ENCODE measurements around the gene EPHA5. TPM values are rescaled to one million over a fixed set of nuclear protein-coding genes. Genes with fewer than 3 reads are reported as not detected.

The EPHA5 gene
- total RNA-seq, 1 experiment from 2014 or later: 2.0 TPM

DNA sequence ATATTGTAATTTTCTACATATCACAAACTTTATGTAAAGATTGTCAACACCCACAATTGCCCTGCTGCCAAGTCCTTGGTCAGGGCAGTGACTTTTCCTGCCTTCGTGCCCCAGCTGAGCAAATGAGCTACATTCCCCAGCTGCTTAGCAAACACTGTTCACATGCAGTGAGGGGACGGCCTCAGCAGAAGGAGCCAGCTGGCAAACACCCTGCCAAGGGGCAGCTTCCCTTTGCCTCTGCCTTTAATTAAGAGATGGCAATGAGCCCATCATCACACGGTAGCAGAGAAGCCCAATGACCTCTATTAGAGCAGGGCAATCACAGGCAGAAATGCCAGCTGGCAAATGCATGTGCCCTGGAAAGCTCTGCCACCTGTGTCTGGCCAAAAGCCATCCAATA lies 253.4 kb downstream of the EPHA5 start:
- Histone ChIP-seq H3K9me3 (ENCODE audit: low read length) (no peaks in the 10 kb centered on the region), H3K36me3 (ENCODE audit: low read depth, low read length) (no peaks in the 10 kb centered on the region), H2AFZ (ENCODE audit: low read length) (peak overlapping the region; percentile 51), H3K4me3 (ENCODE audit: low read length) (peak overlapping the region; percentile 11; the same call in 1 of the 2 replicates), H3K4me2 (ENCODE audit: low read length) (peak overlapping the region; percentile 57), H3K79me2 (ENCODE audit: low read length) (no peaks in the 10 kb centered on the region), H4K20me1 (ENCODE audit: low read length) (no peaks in the 10 kb centered on the region), H3K27me3 (ENCODE audit: low read length) (no peaks in the 10 kb centered on the region), H3F3A (ENCODE audit: low read length, unreplicated experiment) (peaks cover 5% of the 10 kb centered on the region), H3K9ac (ENCODE audit: low read length) (no peak overlapping the region), H3K4me1 (ENCODE audit: insufficient read depth, low read length) (peaks cover 21% of the 10 kb centered on the region), H3K27ac (ENCODE audit: low read length) (peak overlapping the region; percentile 8; the same call in 1 of the 2 replicates), H3K9me2 (replicated peaks; ENCODE audit: low read length) (no peaks in the 10 kb centered on the region)
- TF ChIP-seq EZH2 (IDR thresholded peaks at IDR 0.05; ENCODE audit: low read length, unreplicated experiment) (no peak), EZH2phosphoT487 (IDR thresholded peaks at IDR 0.05; ENCODE audit: borderline replicate concordance, low read length) (no peak), CTCF (conservative IDR thresholded peaks at IDR 0.05; ENCODE audit: low read depth, low read length) (no peak)
- POLR2A ChIA-PET (ENCODE audit: unreplicated experiment): no interaction called here
- CTCF ChIA-PET: no interaction called here
- no TSS peak for BruUV-seq (replicated peaks)
- intact Hi-C loops (cut with micrococcal nuclease): loop anchor here (5.0 to 10.0 kb wide), 2 partner anchors 85 to 248 kb away; no protein-coding TSS in a partner anchor
- DNase-seq (peak; percentile 82), ATAC-seq (peak; percentile 97)

DNA sequence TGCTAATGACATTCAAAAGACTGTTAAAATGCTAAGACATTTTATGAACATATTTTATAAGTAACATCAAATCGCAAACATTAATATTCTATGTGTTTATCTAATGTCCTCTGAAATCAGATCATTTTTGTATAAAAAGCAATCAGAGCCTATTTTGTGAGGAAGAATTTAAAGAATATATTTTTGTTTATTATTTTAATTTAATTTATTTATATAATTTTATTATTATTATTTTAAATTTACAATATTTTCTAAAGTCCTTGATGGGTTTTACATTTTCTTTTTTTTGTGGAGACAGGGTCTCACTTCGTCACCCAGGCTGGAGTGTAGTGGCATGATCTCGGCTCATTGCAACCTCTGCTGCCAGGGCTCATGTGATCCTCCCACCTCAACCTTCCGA lies 262.8 kb downstream of the EPHA5 start:
- no peaks in the 10 kb centered on the region for H3K36me3 ChIP-seq (ENCODE audit: low read depth, low read length)
- H3K4me2 ChIP-seq (ENCODE audit: low read length): no peak overlapping the region
- no peak overlapping the region for H2AFZ ChIP-seq (ENCODE audit: low read length)
- H3K9ac ChIP-seq (ENCODE audit: low read length): no peak overlapping the region
- DNase-seq: no peak
- TF ChIP-seq EZH2 (IDR thresholded peaks at IDR 0.05; ENCODE audit: low read length, unreplicated experiment) (no peak), EZH2phosphoT487 (IDR thresholded peaks at IDR 0.05; ENCODE audit: borderline replicate concordance, low read length) (no peak), CTCF (conservative IDR thresholded peaks at IDR 0.05; ENCODE audit: low read depth, low read length) (no peak)
- no peak for ATAC-seq
- intact Hi-C loops (cut with micrococcal nuclease): no loop called here
- ChIA-PET POLR2A (ENCODE audit: unreplicated experiment) (no interaction called here), CTCF (no interaction called here)
- H3F3A ChIP-seq (ENCODE audit: low read length, unreplicated experiment): no peaks in the 10 kb centered on the region
- no TSS peak for BruUV-seq (replicated peaks)
- H3K4me1 ChIP-seq (ENCODE audit: insufficient read depth, low read length): peaks cover 4% of the 10 kb centered on the region; the same call in 1 of the 2 replicates
- no peaks in the 10 kb centered on the region for H3K9me3 ChIP-seq (ENCODE audit: low read length)
- H4K20me1 ChIP-seq (ENCODE audit: low read length): no peaks in the 10 kb centered on the region
- H3K4me3 ChIP-seq (ENCODE audit: low read length): no peak overlapping the region
- H3K9me2 ChIP-seq (replicated peaks; ENCODE audit: low read length): no peaks in the 10 kb centered on the region
- H3K27me3 ChIP-seq (ENCODE audit: low read length): no peaks in the 10 kb centered on the region
- no peak overlapping the region for H3K27ac ChIP-seq (ENCODE audit: low read length)
- H3K79me2 ChIP-seq (ENCODE audit: low read length): no peaks in the 10 kb centered on the region

- CTCF ChIA-PET: no interaction called here
- H3K9me2 ChIP-seq (replicated peaks; ENCODE audit: low read length): no peaks in the 10 kb centered on the region
- H2AFZ ChIP-seq (ENCODE audit: low read length): no peak overlapping the region
- TF ChIP-seq EZH2 (IDR thresholded peaks at IDR 0.05; ENCODE audit: low read length, unreplicated experiment): no peak
- no peak for TF ChIP-seq CTCF (conservative IDR thresholded peaks at IDR 0.05; ENCODE audit: low read depth, low read length)
- TF ChIP-seq EZH2phosphoT487 (IDR thresholded peaks at IDR 0.05; ENCODE audit: borderline replicate concordance, low read length): no peak
- no TSS peak for BruUV-seq (replicated peaks)
- H3K4me2 ChIP-seq (ENCODE audit: low read length): no peak overlapping the region
- no peak overlapping the region for H3K27ac ChIP-seq (ENCODE audit: low read length)
- POLR2A ChIA-PET (ENCODE audit: unreplicated experiment): no interaction called here
- 0 out of 2 replicates have a peak, but pooled peaks cover 4% of the 10 kb centered on the region for H3K36me3 ChIP-seq (ENCODE audit: low read depth, low read length)
- no peak overlapping the region for H3K9ac ChIP-seq (ENCODE audit: low read length)
- H3K79me2 ChIP-seq (ENCODE audit: low read length): no peaks in the 10 kb centered on the region
- H4K20me1 ChIP-seq (ENCODE audit: low read length): no peaks in the 10 kb centered on the region
- no peaks in the 10 kb centered on the region for H3K4me1 ChIP-seq (ENCODE audit: insufficient read depth, low read length)
- no peak for DNase-seq
- intact Hi-C loops (cut with micrococcal nuclease): no loop called here
- H3K27me3 ChIP-seq (ENCODE audit: low read length): no peaks in the 10 kb centered on the region
- H3K9me3 ChIP-seq (ENCODE audit: low read length): no peaks in the 10 kb centered on the region
- H3K4me3 ChIP-seq (ENCODE audit: low read length): no peak overlapping the region
- no peaks in the 10 kb centered on the region for H3F3A ChIP-seq (ENCODE audit: low read length, unreplicated experiment)
- ATAC-seq: no peak
Measured at GRCh38 chr4:65401083-65401482, 269.2 kb downstream of the EPHA5 start.

All from PC-3 (cell line).